ENCODE measurements around the gene MSTO1. TPM values are rescaled to one million over a fixed set of nuclear protein-coding genes. Genes with fewer than 3 reads are reported as not detected.

The MSTO1 gene
- total RNA-seq, 1 donor from 2014 or later = 38.1 TPM

DNA sequence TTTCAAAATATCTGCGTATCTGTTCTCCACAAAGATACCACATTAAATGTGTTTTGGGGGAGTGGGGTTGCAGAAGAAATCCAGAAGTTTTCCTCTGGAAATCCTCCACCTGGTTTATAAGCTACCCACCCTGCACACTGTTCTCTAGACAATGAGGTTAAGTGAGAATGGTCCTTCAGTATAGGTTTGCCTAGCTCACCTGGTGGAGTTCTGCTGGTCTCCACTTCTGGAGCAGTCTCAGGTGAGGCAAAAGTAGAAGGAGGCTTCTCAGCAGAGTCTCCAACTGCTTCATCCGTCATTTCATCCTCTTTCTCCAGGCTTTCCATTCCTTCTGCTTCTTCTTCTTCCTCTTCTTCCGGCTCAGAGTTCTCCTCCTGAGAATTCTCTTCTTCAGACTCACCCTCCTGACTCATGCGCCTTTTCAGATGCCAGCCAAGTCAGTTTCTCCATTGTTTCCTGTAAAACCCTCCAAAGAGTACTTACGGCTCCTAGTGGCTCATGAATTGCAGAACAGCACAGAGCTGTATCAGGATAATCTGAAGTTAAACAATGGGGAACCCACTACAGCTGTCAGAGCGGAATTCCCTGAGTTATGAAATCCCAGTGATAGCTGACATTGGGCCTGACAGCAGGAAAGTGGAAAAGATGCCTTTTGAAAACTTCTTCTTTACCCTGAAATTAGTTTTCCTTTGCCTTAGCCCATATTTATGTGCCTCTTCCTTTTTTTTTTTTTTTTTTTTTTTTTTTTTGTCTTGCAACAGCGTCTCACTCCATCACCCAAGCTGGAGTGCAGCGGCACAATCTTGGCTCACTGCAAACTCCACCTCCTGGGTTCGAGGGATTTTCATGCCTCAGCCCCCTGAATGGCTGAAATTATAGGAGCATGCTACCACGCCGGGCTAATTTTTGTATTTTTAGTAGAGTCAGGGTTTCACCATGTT is 38.5 kb downstream of the MSTO1 start:
- intact Hi-C loops (cut with DNase I) = no loop called here
- no peak overlapping the region for H3K4me3 ChIP-seq
- peaks cover 45% of the 10 kb centered on the region for H3K4me1 ChIP-seq
- no peaks in the 10 kb centered on the region for H3K36me3 ChIP-seq
- H3K27ac ChIP-seq = no peak overlapping the region
- H3K9me3 ChIP-seq = no peaks in the 10 kb centered on the region
- H3K27me3 ChIP-seq = no peaks in the 10 kb centered on the region
- no peak for DNase-seq (ENCODE audit: extremely low spot score in 2 of 2)
- TF ChIP-seq POLR2A (IDR thresholded peaks at IDR 0.05) = no peak
- peak in 1 of 2 donors; percentile 85 for TF ChIP-seq POLR2AphosphoS5 (IDR thresholded peaks at IDR 0.05; ENCODE audit: insufficient read depth in 1 of 2, low read depth in 1 of 2)
- TF ChIP-seq, protein P1, sequence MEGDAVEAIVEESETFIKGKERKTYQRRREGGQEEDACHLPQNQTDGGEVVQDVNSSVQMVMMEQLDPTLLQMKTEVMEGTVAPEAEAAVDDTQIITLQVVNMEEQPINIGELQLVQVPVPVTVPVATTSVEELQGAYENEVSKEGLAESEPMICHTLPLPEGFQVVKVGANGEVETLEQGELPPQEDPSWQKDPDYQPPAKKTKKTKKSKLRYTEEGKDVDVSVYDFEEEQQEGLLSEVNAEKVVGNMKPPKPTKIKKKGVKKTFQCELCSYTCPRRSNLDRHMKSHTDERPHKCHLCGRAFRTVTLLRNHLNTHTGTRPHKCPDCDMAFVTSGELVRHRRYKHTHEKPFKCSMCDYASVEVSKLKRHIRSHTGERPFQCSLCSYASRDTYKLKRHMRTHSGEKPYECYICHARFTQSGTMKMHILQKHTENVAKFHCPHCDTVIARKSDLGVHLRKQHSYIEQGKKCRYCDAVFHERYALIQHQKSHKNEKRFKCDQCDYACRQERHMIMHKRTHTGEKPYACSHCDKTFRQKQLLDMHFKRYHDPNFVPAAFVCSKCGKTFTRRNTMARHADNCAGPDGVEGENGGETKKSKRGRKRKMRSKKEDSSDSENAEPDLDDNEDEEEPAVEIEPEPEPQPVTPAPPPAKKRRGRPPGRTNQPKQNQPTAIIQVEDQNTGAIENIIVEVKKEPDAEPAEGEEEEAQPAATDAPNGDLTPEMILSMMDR (IDR thresholded peaks at IDR 0.05) = peak in 1 of 3 experiments; percentile 32

DNA sequence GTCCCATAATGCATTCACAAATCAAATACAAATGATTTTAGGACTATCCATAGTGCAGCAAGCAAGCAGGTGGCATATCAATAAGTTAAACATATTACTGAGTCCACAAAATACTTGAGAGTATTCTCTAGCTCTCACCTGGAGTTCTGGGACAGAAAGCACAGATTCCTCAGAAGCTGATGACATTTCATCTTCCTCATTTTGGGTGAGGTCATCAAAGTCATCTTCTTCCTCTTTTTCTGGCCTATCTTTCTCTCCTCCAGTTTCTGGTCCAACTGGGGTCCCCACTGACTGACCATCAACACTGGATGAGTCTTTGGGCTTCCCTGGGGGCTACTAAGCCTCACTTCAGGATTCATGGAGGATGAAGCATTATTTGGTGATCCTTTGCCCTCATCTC is 39.7 kb downstream of the MSTO1 start:
- H3K4me1 ChIP-seq = peaks cover 44% of the 10 kb centered on the region
- no peaks in the 10 kb centered on the region for H3K36me3 ChIP-seq
- intact Hi-C loops (cut with DNase I) = no loop called here
- TF ChIP-seq POLR2AphosphoS5 (IDR thresholded peaks at IDR 0.05; ENCODE audit: insufficient read depth in 1 of 2, low read depth in 1 of 2) (no peak), POLR2A (IDR thresholded peaks at IDR 0.05) (no peak)
- TF ChIP-seq, protein P1 (IDR thresholded peaks at IDR 0.05) = no peak
- no peak overlapping the region for H3K27ac ChIP-seq
- no peak for DNase-seq (ENCODE audit: extremely low spot score in 2 of 2)
- no peaks in the 10 kb centered on the region for H3K27me3 ChIP-seq
- no peak overlapping the region for H3K4me3 ChIP-seq
- H3K9me3 ChIP-seq = no peaks in the 10 kb centered on the region

DNA sequence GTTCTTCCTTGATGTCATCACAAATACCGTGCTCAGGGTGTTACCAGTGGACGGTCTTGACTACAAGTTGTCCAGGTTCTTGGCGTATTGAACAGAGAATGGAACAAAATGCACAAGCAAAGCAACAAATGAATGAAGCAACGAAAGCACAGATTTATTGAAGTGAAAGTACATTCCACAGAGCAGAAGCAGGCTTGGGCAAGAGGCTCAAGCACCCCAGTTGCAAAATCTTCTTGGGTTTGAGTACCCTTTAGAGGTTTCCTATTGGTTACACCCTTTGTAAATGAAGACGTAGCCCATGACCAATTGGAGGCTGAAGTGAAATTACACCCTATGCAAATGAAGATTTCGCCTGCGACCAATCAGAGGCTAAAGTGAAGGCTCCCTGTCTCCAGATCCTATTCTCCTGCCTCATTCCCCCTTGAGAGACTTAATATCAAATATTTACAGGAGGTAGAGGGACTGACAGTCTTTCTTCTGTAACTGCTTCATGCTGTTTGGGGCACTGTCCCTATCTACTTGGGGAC is 40.3 kb downstream of the MSTO1 start:
- no peak for DNase-seq (ENCODE audit: extremely low spot score in 2 of 2)
- Histone ChIP-seq H3K36me3 (no peaks in the 10 kb centered on the region), H3K9me3 (no peaks in the 10 kb centered on the region), H3K27me3 (no peaks in the 10 kb centered on the region), H3K27ac (no peak overlapping the region), H3K4me3 (no peak overlapping the region), H3K4me1 (peaks cover 38% of the 10 kb centered on the region)
- TF ChIP-seq POLR2AphosphoS5 (IDR thresholded peaks at IDR 0.05; ENCODE audit: insufficient read depth in 1 of 2, low read depth in 1 of 2) = no peak
- TF ChIP-seq, protein P1 (IDR thresholded peaks at IDR 0.05) = no peak
- no peak for TF ChIP-seq POLR2A (IDR thresholded peaks at IDR 0.05)
- intact Hi-C loops (cut with DNase I) = no loop called here

DNA sequence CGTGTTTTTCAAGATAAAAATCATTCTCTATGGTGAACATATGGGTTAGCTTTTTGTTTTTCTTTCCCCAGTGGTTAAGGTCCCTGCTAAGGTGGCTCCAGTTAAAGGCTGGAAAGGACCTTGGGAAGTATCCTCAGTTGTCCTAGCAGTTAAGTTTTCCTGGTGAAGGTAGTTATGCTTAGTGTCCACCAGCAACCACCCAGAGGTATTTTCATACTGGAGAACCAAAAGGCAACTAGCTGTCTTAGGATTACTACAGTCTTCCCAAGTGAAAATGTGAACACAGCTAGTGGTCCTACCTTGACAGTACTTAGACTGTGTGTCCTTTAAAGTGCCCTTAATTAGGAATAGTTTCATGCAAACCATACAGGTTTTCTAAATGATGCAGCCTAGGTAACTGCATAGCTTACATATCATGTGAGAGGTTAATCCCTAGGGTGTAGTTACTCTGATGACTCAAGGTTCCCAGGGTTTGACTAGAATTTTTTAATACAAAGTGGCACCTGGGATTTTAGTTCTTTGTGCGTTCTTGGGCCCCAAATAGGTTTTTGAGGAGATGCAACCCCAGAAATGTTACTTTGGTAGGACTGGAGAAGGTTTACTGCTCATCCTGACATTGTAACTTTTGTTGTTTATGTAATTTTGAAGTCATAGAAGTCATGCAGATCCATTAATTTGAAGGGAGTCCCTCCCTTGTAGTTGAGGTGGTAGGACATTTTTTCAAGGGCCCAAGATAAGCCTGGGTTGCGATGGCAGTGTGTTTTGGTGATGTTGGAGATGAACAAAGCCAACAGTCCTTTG is 42.0 kb downstream of the MSTO1 start:
- H3K27ac ChIP-seq = peak overlapping the region; percentile 44
- intact Hi-C loops (cut with DNase I) = no loop called here
- no peak overlapping the region for H3K4me3 ChIP-seq
- TF ChIP-seq POLR2A (IDR thresholded peaks at IDR 0.05) (no peak), POLR2AphosphoS5 (IDR thresholded peaks at IDR 0.05; ENCODE audit: insufficient read depth in 1 of 2, low read depth in 1 of 2) (no peak)
- TF ChIP-seq, protein P1 (IDR thresholded peaks at IDR 0.05) = no peak
- no peaks in the 10 kb centered on the region for H3K36me3 ChIP-seq
- DNase-seq (ENCODE audit: extremely low spot score in 2 of 2) = no peak
- H3K4me1 ChIP-seq = peaks cover 21% of the 10 kb centered on the region
- no peaks in the 10 kb centered on the region for H3K27me3 ChIP-seq
- H3K9me3 ChIP-seq = no peaks in the 10 kb centered on the region
